ENCODE data around the gene ALDH16A1. TPM values are rescaled to one million over a fixed set of nuclear protein-coding genes. Genes with fewer than 3 reads are reported as not detected.

Gene ALDH16A1
- polyA plus RNA-seq, 1 donor: 27.5 TPM

- H3K9me3 ChIP-seq (ENCODE audit: control insufficient read depth, low read depth, low read length): peaks cover 13% of the 10 kb centered on the region
- H3K4me1 ChIP-seq (ENCODE audit: control insufficient read depth, insufficient read depth, low read length): peaks cover 2% of the 10 kb centered on the region
- no peaks in the 10 kb centered on the region for H3K36me3 ChIP-seq (ENCODE audit: control insufficient read depth, insufficient read depth, low read length)
- H3K4me3 ChIP-seq (ENCODE audit: low read length): no peak within 1 kb of the TSS
- peaks cover 100% of the 10 kb centered on the region for H3K27me3 ChIP-seq (ENCODE audit: control insufficient read depth, insufficient read depth, low read length)
- no peak for DNase-seq
- H3K27ac ChIP-seq (ENCODE audit: low read length): no peak within 1 kb of the TSS
- WGBS (ENCODE audit: insufficient coverage, low lambda C conversion rate): 12% methylated on average over 8 of the region's 42 CpGs
Observed at GRCh38 chr19:49423071-49423984, 29.7 kb upstream of the ALDH16A1 start, which contains the start of gene PTH2. Gene PTH2 (minus strand): TSS chr19:49423441. CDS start chr19:49423339, 102 bp downstream.

GRCh38 chr19:49423985-49424303 lies 29.1 kb upstream of the ALDH16A1 start:
- Histone ChIP-seq H3K4me1 (ENCODE audit: control insufficient read depth, insufficient read depth, low read length) (peaks cover 2% of the 10 kb centered on the region), H3K27ac (ENCODE audit: low read length) (no peak overlapping the region), H3K27me3 (ENCODE audit: control insufficient read depth, insufficient read depth, low read length) (peaks cover 100% of the 10 kb centered on the region), H3K4me3 (ENCODE audit: low read length) (no peak overlapping the region), H3K36me3 (ENCODE audit: control insufficient read depth, insufficient read depth, low read length) (no peaks in the 10 kb centered on the region), H3K9me3 (ENCODE audit: control insufficient read depth, low read depth, low read length) (peaks cover 13% of the 10 kb centered on the region)
- no peak for DNase-seq
- WGBS (ENCODE audit: insufficient coverage, low lambda C conversion rate): no CpG with 5 or more reads among the region's 3 CpGs

- Histone ChIP-seq H3K27me3 (ENCODE audit: control insufficient read depth, insufficient read depth, low read length) (peaks cover 100% of the 10 kb centered on the region), H3K4me3 (ENCODE audit: low read length) (no peak within 1 kb of the TSS), H3K27ac (ENCODE audit: low read length) (no peak within 1 kb of the TSS), H3K36me3 (ENCODE audit: control insufficient read depth, insufficient read depth, low read length) (no peaks in the 10 kb centered on the region), H3K4me1 (ENCODE audit: control insufficient read depth, insufficient read depth, low read length) (peaks cover 2% of the 10 kb centered on the region), H3K9me3 (ENCODE audit: control insufficient read depth, low read depth, low read length) (peaks cover 13% of the 10 kb centered on the region)
- no CpG with 5 or more reads among the region's 7 CpGs for WGBS (ENCODE audit: insufficient coverage, low lambda C conversion rate)
- no peak for DNase-seq
Observed at GRCh38 chr19:49425178-49425577, 27.8 kb upstream of the ALDH16A1 start, which contains the start of gene GFY. Gene GFY (plus strand): TSS chr19:49425388. CDS start chr19:49426431, 1,043 bp downstream.

- H3K4me1 ChIP-seq (ENCODE audit: control insufficient read depth, insufficient read depth, low read length): peaks cover under 1% of the 10 kb centered on the region
- WGBS (ENCODE audit: insufficient coverage, low lambda C conversion rate): no CpG with 5 or more reads among the region's 30 CpGs
Observed at GRCh38 chr19:49425922-49426592, 27.0 kb upstream of the ALDH16A1 start.

GRCh38 chr19:49427339-49427738 lies 25.7 kb upstream of the ALDH16A1 start:
- DNase-seq: no peak
- Histone ChIP-seq H3K4me1 (ENCODE audit: control insufficient read depth, insufficient read depth, low read length) (no peaks in the 10 kb centered on the region), H3K4me3 (ENCODE audit: low read length) (no peak overlapping the region), H3K9me3 (ENCODE audit: control insufficient read depth, low read depth, low read length) (peaks cover 22% of the 10 kb centered on the region), H3K27me3 (ENCODE audit: control insufficient read depth, insufficient read depth, low read length) (peaks cover 100% of the 10 kb centered on the region), H3K27ac (ENCODE audit: low read length) (no peak overlapping the region), H3K36me3 (ENCODE audit: control insufficient read depth, insufficient read depth, low read length) (no peaks in the 10 kb centered on the region)
- no CpG with 5 or more reads among the region's 12 CpGs for WGBS (ENCODE audit: insufficient coverage, low lambda C conversion rate)

More at GRCh38 chr19:49425922-49426592, 27.0 kb upstream of the ALDH16A1 start:
- Histone ChIP-seq H3K9me3 (ENCODE audit: control insufficient read depth, low read depth, low read length) (peaks cover 11% of the 10 kb centered on the region), H3K36me3 (ENCODE audit: control insufficient read depth, insufficient read depth, low read length) (no peaks in the 10 kb centered on the region), H3K4me3 (ENCODE audit: low read length) (no peak overlapping the region), H3K27me3 (ENCODE audit: control insufficient read depth, insufficient read depth, low read length) (peaks cover 100% of the 10 kb centered on the region), H3K27ac (ENCODE audit: low read length) (no peak overlapping the region)
- no peak for DNase-seq

GRCh38 chr19:49427855-49428546 lies 25.0 kb upstream of the ALDH16A1 start:
- no peaks in the 10 kb centered on the region for H3K4me1 ChIP-seq (ENCODE audit: control insufficient read depth, insufficient read depth, low read length)
- H3K4me3 ChIP-seq (ENCODE audit: low read length): no peak overlapping the region
- no peaks in the 10 kb centered on the region for H3K36me3 ChIP-seq (ENCODE audit: control insufficient read depth, insufficient read depth, low read length)
- peaks cover 28% of the 10 kb centered on the region for H3K9me3 ChIP-seq (ENCODE audit: control insufficient read depth, low read depth, low read length)
- no peak overlapping the region for H3K27ac ChIP-seq (ENCODE audit: low read length)
- DNase-seq: no peak
- no CpG with 5 or more reads among the region's 45 CpGs for WGBS (ENCODE audit: insufficient coverage, low lambda C conversion rate)
- H3K27me3 ChIP-seq (ENCODE audit: control insufficient read depth, insufficient read depth, low read length): peaks cover 100% of the 10 kb centered on the region

GRCh38 chr19:49428547-49429451 lies 24.2 kb upstream of the ALDH16A1 start:
- Histone ChIP-seq H3K4me1 (ENCODE audit: control insufficient read depth, insufficient read depth, low read length) (no peaks in the 10 kb centered on the region), H3K36me3 (ENCODE audit: control insufficient read depth, insufficient read depth, low read length) (no peaks in the 10 kb centered on the region), H3K27me3 (ENCODE audit: control insufficient read depth, insufficient read depth, low read length) (peaks cover 100% of the 10 kb centered on the region), H3K4me3 (ENCODE audit: low read length) (no peak overlapping the region), H3K9me3 (ENCODE audit: control insufficient read depth, low read depth, low read length) (peaks cover 27% of the 10 kb centered on the region), H3K27ac (ENCODE audit: low read length) (no peak overlapping the region)
- WGBS (ENCODE audit: insufficient coverage, low lambda C conversion rate): no CpG with 5 or more reads among the region's 29 CpGs
- no peak for DNase-seq

- H3K9me3 ChIP-seq (ENCODE audit: control insufficient read depth, low read depth, low read length): peaks cover 28% of the 10 kb centered on the region
- peaks cover 100% of the 10 kb centered on the region for H3K27me3 ChIP-seq (ENCODE audit: control insufficient read depth, insufficient read depth, low read length)
- no peak for DNase-seq
- 100% methylated on average over 1 of the region's 9 CpGs for WGBS (ENCODE audit: insufficient coverage, low lambda C conversion rate)
- no peaks in the 10 kb centered on the region for H3K4me1 ChIP-seq (ENCODE audit: control insufficient read depth, insufficient read depth, low read length)
- H3K27ac ChIP-seq (ENCODE audit: low read length): no peak overlapping the region
- no peaks in the 10 kb centered on the region for H3K36me3 ChIP-seq (ENCODE audit: control insufficient read depth, insufficient read depth, low read length)
- no peak overlapping the region for H3K4me3 ChIP-seq (ENCODE audit: low read length)
Observed at GRCh38 chr19:49430172-49430677, 22.8 kb upstream of the ALDH16A1 start.

- no peak for DNase-seq
- Histone ChIP-seq H3K27me3 (ENCODE audit: control insufficient read depth, insufficient read depth, low read length) (peaks cover 100% of the 10 kb centered on the region), H3K4me3 (ENCODE audit: low read length) (no peak overlapping the region), H3K4me1 (ENCODE audit: control insufficient read depth, insufficient read depth, low read length) (no peaks in the 10 kb centered on the region), H3K9me3 (ENCODE audit: control insufficient read depth, low read depth, low read length) (peaks cover 28% of the 10 kb centered on the region), H3K27ac (ENCODE audit: low read length) (no peak overlapping the region), H3K36me3 (ENCODE audit: control insufficient read depth, insufficient read depth, low read length) (no peaks in the 10 kb centered on the region)
- no CpG with 5 or more reads among the region's 28 CpGs for WGBS (ENCODE audit: insufficient coverage, low lambda C conversion rate)
Observed at GRCh38 chr19:49430678-49431329, 22.2 kb upstream of the ALDH16A1 start.
